Smooth muscle cell of the brain vasculature (primary cell): ENCODE results near the gene MYO9B.
"Not testable (repeated sequence)": the region's sequence is repeated elsewhere in the genome, so short reads cannot be mapped to it uniquely, and the experiment has no call there.

Experiments
- DNase-seq: peaks from one replicate; pipeline ENCODE4 v3.0.0-alpha.2; 2012; ENCODE audit warnings: low read depth, low spot score

MYO9B gene

GRCh38 chr19:17112700-17113099 is 37.1 kb downstream of the MYO9B start:
- DNase-seq, result no peak

DNA sequence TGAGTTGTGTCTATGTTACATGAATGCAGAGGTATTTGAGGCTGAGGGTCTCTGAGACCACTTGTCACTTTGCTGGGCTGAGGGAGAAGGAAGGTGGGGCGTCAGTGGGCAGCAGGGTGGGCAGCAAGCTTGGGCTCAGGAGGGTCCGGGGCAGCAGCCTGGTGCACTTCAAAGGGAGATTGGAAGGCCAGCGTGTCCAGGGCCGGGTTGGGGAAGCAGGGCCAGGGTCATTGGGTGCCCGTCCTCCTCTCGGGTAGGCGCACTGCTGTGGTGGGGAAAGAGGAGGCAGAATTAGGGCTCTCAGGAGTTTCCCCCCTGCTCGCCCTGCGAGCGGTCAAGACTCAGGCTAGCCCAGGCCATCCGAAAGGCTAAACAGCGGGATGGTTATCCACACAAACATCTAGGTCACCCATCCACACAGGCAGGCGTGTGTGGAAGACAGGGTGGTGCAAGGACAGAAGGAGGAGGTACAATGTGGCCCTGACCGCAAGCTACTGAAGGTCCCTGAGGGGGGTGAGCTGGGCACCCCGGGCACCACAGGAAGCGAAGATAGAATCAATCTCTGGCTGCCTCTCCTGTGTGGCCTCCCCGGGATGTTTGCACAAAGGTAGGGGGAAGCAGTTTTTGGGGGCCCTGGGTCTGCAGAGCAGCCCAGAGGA is 37.7 kb downstream of the MYO9B start:
- DNase-seq, result no peak

- no peak for DNase-seq
Measured at GRCh38 chr19:17114414-17114831, 38.8 kb downstream of the MYO9B start.

DNA sequence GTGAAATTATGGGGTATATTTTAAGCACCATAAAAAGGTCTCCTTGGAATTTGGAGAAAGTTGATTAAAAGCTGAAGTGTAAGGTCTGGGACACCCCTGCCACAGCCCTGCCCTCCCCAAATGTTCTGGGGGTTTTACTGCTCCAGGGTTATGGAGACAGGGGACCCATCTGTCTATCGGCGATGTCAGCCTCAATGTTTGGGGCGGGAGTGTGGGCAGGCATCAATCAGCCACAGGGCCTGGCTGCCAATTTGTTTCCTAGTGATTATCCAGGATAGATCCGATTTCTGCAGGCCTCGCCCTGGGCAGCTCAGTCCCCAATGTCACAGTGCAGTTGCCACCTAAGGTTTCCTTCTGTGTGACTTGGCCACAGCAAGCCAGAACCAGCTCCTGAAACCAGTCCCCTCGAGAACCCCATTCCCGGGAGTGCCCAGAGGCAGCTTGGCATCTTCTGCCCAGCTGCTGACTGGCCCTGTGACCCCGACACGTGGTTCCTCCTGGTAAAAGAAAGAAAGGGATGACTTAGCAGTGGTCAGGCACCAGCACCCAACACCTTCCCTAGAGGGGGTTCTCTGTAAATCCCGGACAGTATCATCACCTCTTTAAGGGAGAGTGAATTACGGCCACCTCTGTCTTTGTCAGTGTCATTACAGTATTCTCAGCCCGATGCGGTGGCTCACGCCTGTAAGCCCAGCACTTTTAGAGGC is 41.6 kb downstream of the MYO9B start:
- DNase-seq, result no peak

- no peak for DNase-seq
Measured at GRCh38 chr19:17118957-17119356, 43.4 kb downstream of the MYO9B start.

DNA sequence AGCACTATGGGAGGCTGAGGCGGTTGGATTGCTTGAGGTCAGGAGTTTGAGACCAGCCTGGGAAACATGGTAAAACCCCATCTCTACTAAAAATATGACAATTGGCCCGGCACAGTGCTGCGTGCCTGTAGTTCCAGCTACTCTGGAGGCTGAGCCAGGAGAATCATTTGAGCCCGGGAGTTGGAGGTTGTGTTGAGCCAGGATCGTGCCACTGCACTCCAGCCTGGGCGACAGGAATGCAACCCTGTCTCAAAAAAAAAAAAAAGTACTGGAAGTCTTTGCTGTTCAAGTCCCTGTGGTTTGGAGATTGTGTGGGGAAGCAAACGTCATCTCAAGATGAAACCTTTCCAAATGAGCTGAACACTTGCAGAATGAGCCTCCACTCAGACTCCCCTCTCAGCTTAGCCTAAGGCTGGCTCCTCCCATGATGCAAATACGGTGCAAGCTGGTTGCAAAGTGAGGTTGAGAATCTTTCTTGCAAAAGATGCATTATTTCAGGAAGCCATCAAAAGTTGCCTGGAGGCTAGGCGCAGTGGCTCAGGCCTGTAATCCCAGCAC is 46.2 kb downstream of the MYO9B start:
- DNase-seq, result no peak

DNA sequence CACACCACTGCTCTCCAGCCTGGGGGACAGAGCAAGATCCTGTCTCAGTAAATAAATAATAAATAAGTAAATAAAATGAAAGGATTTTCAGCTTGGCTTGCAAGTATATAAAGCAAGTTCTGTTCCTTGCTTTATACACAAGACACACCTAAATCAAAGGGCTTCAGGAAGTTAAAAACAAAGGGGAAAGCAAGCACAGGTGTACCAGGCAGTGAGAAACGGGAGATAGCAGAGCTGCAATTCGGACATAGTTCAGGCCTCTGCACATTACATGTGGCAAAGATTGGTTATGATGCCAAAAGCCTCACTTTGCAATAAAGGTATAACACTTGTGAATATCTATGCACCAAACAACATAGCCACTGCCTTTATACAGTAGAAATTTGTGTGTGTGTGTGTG is 47.5 kb downstream of the MYO9B start:
- no peak for DNase-seq

GRCh38 chr19:17124025-17124424 is 48.4 kb downstream of the MYO9B start:
- DNase-seq, result no peak

DNA sequence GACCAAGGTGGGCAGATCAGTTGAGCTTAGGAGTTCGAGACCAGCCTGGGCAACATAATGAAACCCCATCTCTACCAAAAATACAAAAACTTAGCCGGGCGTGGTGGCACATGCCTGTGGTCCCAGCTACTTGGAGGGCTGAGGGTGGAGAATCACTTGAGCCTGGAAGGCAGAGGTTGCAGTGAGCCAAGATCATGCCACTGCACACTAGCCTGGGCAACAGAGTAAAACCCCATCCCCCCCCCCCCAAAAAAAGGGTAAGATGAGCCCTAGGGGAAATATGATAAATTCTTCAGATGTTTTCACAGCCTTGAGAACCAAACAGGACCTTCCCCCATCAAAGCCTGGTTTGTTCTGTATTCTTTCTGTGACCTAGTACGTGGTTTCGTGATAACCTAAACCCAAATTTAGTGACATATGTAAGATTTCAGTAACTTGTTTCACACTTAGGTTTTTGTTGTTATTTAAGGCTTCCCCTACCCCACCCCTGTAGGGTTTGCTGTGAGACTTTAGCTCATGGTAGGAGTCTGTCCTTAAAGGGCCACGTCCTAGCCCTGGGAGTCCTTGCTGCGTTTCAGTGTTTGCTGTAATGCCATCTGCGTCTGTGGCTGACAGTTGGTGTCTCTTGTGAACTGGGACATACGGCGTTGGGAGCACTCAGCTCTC is 49.6 kb downstream of the MYO9B start:
- DNase-seq, result no peak

DNA sequence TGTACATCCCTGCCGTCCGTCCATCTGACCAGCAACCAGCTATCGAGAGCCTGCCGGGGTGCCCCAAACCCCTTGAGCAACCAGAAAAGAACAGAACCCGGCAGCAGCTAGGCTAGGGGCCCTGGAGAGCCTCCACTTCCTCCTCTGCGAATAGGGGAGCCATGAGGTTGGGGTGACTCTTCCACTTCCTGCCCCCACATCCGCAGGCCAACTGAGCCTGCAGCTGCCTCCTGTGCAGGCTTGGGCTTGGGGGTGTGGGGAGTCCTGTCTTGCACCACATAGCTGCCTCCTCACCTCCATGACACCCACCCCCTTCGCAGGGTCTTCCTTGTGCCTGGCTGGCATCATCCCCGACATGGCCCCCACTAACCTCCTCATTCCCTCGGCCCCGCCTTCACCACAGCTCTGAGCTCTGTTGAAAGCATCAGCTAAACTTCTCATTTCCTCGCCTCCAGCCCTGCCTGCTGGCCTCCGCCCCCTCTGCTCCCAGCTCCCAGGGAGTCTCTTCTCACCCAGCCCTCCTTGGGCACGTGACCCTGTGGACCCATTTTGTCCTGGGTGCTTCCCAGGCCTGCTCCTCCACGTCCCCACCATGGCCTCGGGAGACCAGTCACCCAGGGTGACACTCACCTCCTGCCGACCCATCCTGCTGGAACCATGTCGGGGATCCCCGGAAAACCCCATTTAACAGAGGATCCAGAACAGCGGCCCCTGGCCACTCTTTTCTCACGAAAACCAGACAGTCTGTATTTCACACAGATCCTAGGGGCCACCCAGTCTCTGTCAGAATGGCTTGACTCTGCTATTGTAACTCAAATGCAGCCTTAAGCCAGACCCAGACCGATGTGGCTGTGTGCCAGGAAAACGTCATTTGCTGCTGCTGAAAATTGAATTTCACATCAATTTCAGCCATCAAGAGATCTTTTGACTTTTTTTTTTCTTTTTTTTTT is 50.4 kb downstream of the MYO9B start:
- no peak for DNase-seq

- no peak for DNase-seq
Measured at GRCh38 chr19:17127671-17128070, 52.1 kb downstream of the MYO9B start.

GRCh38 chr19:17128403-17128802 is 52.8 kb downstream of the MYO9B start:
- no peak for DNase-seq

GRCh38 chr19:17128820-17129219 is 53.2 kb downstream of the MYO9B start:
- no peak for DNase-seq

DNA sequence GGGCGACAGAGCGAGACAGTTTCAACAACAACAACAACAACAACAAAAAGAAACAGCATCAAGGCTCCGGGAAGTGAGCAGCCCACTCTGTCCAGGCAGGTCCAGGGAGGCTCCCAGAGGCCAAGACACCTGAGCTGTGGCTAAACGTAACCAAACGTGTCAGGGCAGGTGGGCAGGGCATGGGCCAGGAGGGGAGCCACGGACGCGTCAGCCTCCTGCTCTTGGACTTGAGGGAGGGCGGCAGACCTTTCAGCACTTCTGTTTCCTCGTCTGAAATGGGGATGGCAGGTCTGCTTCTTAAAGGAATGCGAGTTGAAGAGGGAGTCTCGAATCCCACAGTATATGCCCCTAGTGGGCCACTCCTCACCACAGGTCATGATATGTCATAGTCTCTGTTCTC is 53.8 kb downstream of the MYO9B start:
- DNase-seq, result no peak

DNA sequence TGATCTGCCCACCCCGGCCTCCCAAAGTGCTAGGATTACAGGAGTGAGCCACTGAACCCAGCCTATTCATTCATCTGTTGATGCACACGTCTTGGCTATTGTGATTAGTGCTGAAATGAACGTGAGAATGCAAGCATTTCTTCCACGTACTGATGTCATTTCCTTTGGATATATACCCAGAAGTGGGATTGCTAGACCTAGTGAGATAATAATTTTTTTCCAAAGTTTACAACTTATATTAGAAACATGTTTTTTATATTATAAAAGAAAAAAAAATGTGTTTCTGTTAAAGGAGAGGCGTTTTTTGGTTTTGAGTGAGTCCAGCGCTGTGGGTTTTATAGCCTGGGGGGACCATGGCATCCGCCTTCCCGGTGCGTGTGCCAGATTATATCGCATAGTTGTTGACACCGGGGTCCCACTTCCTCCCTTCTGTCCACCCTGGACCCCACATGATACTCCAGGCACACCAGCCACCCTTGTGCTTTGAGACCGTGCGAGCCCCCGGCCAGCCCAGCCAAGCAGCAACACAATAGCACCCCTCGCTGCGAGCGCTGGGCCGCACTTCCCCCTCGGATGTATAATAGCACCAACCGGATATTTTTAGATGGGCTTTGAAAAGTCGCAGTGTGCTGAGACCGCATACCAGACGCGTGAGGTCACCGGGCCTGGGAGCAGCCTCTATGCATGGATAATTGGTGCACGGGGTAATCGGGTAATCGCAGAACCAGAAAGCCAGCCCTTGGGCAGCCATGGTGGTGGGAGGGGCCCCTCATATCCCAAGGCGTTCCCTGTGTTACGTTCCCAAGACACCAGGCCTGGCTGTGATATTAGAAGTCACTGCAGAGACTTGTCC is 59.6 kb downstream of the MYO9B start:
- peak; percentile 79 for DNase-seq

- DNase-seq, result no peak
Measured at GRCh38 chr19:17136021-17136420, 60.4 kb downstream of the MYO9B start.

- no peak for DNase-seq
Measured at GRCh38 chr19:17136617-17137016, 61.0 kb downstream of the MYO9B start.

- DNase-seq, result no peak
Measured at GRCh38 chr19:17137417-17137816, 61.8 kb downstream of the MYO9B start.

DNA sequence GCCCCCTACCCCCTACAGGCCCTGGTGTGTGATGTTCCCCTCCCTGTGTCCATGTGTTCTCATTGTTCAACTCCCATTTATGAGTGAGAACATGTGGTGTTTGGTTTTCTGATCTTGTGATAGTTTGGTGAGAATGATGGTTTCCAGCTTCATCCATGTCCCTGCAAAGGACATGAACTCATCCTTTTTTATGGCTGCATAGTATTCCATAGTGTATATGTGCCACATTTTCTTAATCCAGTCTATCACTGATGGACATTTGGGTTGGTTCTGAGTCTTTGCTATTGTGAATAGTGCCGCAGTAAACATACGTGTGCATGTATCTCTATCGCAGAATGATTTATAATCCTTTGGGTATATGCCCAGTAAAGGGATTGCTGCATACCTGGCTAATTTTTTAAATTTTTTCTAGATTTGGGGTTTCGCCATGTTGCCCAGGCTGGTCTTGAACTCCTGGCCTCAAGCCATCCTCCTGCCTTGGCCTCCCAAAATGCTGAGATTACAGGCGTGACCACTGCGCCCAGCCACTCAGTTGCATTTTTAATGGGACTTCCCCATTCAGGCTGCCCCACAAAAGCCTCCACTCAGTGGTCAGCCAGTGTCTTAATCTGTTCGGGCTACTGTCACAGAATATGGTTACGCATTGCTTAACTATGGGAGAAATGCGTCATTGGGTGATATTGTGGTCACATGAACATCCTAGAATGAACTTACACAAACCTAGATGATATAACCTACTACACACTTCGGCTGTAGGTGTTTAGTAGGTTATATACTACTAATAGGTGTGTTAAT is 62.7 kb downstream of the MYO9B start:
- DNase-seq, result not testable (repeated sequence)
